Colon (tissue), 2 donors: ENCODE results near the gene TRPC1.
"Not testable (repeated sequence)": the region's sequence is repeated elsewhere in the genome, so short reads cannot be mapped to it uniquely, and the experiment has no call there.

Source experiments
- FAIRE-seq: peaks from 2 replicates; lab custom pipeline; 2012; peaks lifted over from hg19 to GRCh38; lab: Jason Lieb, UNC
- donor health status: control.
- donor health status: control.

The TRPC1 gene

GRCh38 chr3:142752605-142753004 lies 28.8 kb downstream of the TRPC1 start:
- not testable (repeated sequence) for FAIRE-seq

DNA sequence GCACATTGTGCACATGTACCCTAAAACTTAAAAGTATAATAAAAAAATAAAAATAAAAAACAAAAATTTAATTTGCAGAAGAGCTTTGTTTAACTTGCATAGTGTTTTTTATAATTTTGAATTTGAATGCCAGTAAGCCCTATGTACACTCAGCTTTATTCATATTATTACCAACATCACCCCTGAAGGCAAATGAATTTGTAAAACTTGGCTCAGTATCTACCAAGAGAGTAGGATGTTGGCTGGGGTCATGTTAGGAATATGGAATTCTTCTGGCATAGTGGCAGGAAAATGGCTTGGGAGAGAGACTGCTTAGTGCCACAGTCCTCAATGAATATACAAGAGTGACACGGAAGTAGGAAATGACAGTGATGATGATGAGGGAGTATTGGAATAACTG lies 30.7 kb downstream of the TRPC1 start:
- FAIRE-seq = no peak

DNA sequence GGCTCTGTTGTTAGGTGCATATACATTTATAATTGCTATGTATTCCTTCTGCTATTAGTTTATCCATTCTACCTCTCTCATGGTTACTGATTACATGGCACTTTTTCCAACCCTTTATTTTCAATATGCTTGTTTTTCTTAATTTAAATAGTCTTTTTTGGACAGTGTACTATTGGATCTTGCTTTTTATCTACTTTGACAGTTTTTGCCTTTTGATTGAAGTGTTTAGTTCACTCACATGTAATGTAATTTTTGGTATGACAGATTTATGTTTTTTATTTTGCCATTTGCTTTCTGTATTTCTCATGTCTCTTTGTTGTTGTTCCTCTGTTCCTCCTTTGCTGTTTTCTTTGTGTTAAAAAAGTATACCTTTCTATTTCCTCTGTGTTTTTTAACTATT lies 44.5 kb downstream of the TRPC1 start:
- no peak for FAIRE-seq

DNA sequence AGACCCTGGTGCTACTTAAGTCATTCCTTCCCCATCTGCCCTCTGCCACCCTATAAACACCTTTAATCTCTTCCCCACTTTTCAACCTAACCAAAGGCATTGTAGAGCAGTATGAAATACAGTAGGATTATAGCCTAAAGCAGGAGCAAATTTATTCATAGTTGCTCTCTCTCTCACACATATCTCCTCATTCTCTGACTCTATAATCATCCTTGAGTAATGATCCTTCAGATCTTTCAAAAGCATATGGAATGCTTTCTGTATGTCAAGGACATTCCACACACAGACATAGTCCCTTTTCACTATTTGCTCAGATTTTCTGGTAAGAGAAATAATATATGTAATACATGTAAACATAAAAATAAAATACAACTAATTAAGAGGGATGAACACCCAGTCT lies 54.1 kb downstream of the TRPC1 start:
- no peak for FAIRE-seq

- FAIRE-seq = peak; percentile 49
These were observed 54.7 kb downstream of the TRPC1 start for GRCh38 chr3:142778541-142778940.

DNA sequence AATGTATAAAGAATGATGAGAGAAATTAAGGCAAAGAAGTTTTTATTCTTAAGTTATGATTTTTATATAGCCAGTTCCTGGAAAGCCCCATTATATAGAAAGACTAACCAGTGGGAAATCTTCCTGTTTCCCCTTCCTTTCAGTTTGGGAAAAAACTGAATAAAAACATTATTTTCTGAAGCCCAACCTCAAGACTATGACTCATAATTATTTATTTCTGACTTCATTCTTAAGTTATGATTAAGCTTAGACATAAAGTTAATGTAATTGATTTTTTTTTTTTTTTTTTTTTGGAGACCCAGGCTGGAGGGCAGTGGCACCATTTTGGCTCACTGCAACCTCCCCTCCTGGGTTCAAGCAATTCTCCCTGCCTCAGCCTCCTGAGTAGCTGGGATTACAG lies 55.8 kb downstream of the TRPC1 start:
- no peak for FAIRE-seq

- FAIRE-seq = no peak
These were observed 58.8 kb downstream of the TRPC1 start for GRCh38 chr3:142782616-142783015.

- no peak for FAIRE-seq
These were observed 60.4 kb downstream of the TRPC1 start for GRCh38 chr3:142784228-142784627.

- no peak for FAIRE-seq
These were observed 62.2 kb downstream of the TRPC1 start for GRCh38 chr3:142785996-142786395.

- no peak for FAIRE-seq
These were observed 63.9 kb downstream of the TRPC1 start for GRCh38 chr3:142787719-142788118.

- no peak for FAIRE-seq
These were observed 70.7 kb downstream of the TRPC1 start for GRCh38 chr3:142794508-142794907.

DNA sequence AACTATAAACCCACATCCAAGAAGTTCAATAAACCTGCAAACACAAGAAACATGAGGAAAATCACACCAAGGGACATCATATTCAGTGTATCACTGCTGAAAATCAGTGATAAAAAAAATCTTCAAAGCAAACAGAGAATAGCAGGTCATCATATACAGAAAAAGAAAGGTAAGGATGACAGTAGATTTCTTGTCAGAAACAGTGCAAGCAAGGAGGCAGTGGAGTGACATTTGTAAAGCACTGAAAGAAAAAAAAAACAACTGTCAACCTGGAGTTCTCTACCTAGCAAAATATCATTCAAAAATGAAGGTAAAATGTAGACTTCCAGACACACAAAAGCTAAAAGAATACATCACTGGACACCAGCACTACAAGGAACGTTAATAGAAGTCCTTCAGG lies 71.5 kb downstream of the TRPC1 start:
- FAIRE-seq = no peak

DNA sequence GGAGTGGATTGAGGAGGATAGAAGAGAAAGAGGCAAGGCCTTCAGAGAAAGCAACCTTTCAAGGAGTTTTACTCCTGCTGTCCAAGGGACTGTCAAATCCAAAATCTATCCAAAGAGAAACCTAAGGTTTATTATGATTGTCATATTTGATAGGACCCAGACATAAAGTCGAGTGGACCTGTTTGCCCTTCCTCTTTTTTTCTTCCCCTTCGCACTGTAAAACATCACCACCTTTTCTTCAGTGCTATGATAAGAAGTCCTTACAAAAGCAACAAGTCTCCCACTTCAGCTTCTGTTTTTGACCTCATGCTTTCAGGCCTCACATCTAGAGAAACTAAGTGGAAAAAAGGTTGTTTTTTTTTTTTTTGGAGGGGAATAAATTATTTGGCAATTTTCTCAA lies 73.0 kb downstream of the TRPC1 start:
- FAIRE-seq = no peak

GRCh38 chr3:142801746-142802145 lies 77.9 kb downstream of the TRPC1 start:
- no peak for FAIRE-seq

GRCh38 chr3:142802891-142803290 lies 79.1 kb downstream of the TRPC1 start:
- no peak for FAIRE-seq

DNA sequence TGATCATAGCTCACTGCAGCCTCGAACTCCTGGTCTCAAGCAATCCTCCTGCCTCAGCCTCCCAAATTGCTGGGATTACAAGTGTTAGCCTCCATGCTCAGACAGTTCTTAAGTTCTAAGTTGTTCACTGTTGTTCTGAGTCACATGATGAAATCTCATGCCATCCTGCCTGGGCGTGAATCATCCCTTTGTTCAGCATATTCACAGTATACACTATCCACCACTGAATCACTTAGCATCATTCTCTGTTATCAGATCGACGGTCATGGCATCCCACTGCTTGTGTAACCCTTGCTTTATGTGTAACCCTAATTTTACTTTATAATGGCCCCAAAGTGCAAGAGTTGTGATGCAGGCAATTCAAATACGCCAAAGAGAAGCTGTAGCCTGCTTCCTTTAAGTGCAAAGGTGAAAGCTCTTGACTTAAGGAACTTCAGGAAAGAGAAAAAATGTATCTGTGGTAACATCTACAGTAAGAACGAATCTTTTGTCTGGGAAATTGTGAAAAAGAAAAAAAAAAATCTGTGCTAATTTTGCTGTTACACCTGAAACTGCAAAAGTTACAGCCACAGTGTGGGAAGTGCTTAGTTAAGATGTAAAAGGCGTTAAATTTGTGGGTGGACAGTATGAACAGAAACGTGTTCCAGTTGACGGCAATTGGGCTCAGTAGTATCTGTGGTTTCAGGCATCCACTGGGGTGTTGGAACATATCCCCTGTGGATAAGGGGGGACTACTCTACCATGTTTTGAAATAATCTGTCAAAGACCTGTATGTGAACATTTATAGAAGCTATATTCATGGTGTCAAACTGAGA lies 84.5 kb downstream of the TRPC1 start:
- FAIRE-seq = no peak

DNA sequence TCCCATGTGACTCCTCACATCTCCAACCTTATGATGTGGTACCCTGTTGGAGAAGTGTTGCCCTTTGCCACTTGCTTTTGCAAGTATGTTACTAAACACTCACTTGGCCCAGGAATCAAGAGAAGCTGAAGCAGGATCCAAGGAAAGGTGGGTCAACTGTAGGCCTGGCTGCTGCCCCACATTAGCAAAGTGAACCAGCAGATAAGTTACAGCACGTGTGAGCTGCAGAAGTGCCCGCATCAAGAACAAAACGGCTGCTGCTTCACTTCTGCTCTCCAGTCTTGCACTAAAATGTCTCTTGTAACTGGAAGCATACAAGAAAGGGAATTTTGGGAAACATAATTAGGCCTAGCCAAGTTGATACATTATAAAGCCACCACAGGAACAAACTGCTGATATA lies 85.4 kb downstream of the TRPC1 start:
- no peak for FAIRE-seq

DNA sequence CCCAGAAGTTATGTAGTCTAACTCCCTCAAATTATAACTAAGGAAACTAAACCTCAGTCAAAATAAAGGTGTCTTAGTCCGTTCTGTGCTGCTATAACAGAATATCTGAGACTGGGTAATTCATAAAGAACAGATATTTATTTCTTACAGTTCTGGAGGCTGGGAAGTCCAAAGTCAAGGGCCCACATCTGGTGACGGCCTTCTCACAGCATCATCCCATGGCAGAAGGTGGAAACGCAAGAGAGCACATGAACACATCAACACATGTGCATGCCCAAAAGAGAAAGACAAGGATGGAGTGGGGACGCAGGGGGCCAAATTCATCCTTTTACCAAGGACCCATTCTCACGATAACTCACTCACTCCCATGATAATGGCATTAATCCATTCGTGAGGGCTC lies 92.0 kb downstream of the TRPC1 start:
- FAIRE-seq = no peak

DNA sequence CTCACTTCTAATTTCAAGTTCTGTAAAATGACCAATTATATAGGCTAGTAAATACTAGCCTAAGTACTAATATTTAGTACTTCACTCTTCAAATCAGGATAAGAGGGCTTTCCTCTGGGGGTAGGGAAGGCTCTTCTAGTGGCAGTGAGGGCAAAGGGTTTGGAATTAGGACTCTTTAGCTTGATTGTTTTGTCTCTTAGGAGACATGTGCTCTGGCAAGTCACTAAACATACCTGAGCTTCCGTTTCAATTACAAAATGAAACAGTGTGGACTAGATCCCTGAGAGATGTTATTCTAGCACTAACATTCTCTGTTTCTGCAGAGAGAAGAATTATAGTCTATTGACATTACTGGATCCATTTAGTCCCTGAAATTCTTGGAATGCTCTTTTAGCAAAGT lies 93.5 kb downstream of the TRPC1 start:
- FAIRE-seq = no peak

DNA sequence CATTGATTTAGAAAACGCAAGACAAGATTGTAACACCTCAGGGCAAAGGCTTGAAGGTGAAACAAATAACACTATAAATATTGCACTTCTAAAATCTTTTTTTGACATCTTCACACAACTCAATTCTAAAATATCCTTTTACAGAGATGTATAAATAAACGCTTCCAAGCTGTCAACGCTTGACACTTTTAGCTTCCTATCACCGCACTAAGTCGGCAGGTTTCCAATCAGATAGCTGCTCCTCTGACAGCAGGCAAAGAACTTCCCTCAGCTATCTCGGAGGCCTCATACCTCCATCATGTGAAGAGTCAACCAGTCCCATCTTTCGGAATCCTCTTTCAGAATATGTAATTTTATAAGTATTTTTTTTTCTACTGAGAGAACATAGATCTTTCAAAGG lies 94.1 kb downstream of the TRPC1 start:
- no peak for FAIRE-seq

DNA sequence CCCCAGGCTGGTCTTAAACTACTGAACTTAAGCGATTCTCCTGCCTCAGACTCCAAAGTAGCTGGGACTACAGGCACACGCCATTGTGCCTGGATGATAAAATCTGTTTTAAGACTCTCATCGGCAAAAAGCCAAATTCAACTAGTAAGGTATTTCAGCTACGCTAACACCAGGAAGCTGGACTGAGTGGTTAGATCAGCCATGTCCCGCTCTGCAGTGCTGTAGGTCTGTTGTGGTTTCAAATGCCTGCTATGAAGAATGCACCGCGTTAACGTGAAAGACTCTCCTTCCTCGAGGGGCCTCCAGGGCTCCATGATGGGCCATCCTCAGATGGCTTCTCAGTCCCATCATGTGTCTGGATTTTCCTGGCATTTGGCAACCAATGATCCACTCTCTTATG lies 94.8 kb downstream of the TRPC1 start:
- no peak for FAIRE-seq

GRCh38 chr3:142819179-142819578 lies 95.3 kb downstream of the TRPC1 start:
- FAIRE-seq = no peak

DNA sequence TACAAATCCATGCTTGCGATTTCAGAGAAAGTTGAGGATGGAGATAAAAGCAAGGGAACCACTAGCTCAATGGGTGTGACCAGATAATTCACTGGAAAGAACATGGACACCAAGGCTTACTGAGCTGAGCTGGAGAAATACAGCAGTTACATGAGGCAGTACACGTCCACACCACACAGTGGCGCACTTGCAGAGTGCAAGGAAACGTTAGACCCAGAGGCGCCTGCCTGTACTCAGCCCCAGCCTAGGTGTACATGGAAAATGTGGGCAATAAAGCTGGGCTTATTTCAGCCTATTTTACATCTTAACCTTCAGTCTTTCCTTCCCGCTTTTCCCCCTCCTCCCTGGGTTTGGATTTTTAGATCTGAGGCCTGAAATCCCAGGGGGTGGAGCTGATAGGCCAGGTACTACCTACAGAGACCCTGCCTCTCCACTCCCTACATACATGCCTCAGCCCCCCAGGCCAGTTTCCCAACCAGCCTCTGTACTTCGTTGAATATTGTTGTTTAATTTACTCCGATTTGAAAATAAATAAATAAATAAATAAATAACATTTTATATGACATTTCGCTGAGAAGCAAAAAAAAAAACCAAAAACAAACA lies 105.0 kb downstream of the TRPC1 start:
- FAIRE-seq = no peak

- FAIRE-seq = no peak
These were observed 113.7 kb downstream of the TRPC1 start for GRCh38 chr3:142837526-142837925.
